Skeletal muscle cell (primary cell): ENCODE results near the gene SHMT1.
"Not testable (repeated sequence)": the region's sequence is repeated elsewhere in the genome, so short reads cannot be mapped to it uniquely, and the experiment has no call there.

Source experiments
- DNase-seq: peaks from one replicate; pipeline ENCODE4 v3.0.0-alpha.2; 2010; ENCODE audit warnings: low read depth
- H3K4me3 ChIP-seq: 2 replicates; pipeline ENCODE4 v1.5.1; 2011; ENCODE audit warnings: low read depth, mild to moderate bottlenecking, control low read depth, low read length, moderate library complexity

SHMT1 gene

DNA sequence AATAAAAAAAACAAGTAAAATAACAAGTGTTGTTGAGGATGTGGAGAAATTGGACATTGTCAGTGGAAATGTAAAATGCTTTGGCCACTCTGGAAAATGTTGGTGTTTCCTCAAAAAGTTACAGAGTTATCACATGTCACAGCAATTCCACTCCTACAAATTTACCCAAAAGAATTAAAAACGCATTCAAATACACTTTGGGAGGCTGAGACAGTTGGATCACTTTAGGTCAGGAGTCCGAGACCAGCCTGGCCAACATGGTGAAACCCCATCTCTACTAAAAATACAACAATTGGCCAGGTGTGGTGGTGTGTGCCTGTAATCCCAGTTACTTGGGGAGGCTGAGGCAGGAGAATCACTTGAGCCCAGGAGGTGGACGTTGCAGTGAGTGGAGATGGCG is 54.1 kb downstream of the SHMT1 start:
- no peak overlapping the region for H3K4me3 ChIP-seq
- DNase-seq: no peak

- H3K4me3 ChIP-seq, DNase-seq: not testable (repeated sequence)
These were observed 60.1 kb downstream of the SHMT1 start for GRCh38 chr17:18303206-18303605.

DNA sequence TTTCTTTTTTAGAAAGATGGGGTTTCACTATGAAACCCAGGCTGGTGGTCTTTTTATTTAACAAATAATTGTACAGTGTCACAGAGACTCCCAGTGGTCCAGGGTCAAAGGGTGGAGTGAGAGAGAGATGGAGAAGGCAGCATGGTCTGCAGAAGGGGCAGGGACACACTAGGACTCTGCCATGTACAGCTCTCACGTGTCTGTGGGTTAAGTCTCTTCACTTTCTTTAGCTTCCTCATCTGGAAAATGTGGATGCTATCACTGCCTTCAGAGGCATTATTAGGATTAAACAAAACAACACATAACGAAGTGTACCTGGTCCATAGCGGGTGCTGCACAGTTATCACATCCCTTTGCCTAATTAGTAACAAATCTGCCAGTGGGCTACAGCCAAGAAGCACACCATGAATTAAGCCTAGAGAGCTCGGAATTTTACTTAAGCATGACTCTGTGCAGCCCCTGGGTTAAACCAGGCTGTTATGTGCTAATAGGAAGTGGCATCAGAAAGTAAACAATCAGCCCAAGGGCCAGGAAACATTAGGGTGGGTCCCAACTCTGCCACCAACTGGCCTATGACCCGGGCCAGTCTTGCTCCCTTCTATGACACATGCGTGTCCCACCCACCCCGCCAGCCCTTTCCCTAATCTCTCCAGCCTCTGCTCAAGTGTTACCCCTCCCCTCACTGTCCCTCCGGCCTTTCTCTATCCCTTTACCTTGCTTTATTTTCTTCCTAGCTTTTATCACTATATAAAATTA is 62.4 kb downstream of the SHMT1 start:
- no peak overlapping the region for H3K4me3 ChIP-seq
- no peak for DNase-seq

GRCh38 chr17:18298061-18298460 is 65.3 kb downstream of the SHMT1 start:
- H3K4me3 ChIP-seq, DNase-seq: not testable (repeated sequence)

GRCh38 chr17:18291718-18292540 is 71.4 kb downstream of the SHMT1 start:
- no peak for DNase-seq
- no peak overlapping the region for H3K4me3 ChIP-seq

GRCh38 chr17:18285296-18285695 is 78.1 kb downstream of the SHMT1 start:
- no peak for DNase-seq
- no peak overlapping the region for H3K4me3 ChIP-seq

DNA sequence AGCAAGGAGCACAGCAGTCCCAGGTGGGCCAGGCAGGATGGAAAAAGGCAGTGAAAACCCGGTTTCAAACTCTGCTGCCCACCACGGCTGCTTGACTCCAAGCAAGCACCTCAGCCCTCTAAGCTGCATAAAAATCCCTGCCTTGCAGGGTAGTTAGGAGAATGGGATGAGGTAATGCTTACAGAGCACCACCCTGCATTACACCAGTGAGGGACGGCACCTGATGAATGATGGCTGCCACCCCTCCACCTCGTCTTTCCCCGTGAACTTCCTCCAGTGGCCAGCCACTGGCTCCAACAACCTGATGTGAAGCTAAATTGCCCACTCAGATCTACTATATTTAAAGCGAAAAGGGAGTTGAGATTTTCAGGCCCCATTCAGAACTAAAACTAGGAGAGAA is 81.6 kb downstream of the SHMT1 start:
- H3K4me3 ChIP-seq: no peak overlapping the region
- no peak for DNase-seq

DNA sequence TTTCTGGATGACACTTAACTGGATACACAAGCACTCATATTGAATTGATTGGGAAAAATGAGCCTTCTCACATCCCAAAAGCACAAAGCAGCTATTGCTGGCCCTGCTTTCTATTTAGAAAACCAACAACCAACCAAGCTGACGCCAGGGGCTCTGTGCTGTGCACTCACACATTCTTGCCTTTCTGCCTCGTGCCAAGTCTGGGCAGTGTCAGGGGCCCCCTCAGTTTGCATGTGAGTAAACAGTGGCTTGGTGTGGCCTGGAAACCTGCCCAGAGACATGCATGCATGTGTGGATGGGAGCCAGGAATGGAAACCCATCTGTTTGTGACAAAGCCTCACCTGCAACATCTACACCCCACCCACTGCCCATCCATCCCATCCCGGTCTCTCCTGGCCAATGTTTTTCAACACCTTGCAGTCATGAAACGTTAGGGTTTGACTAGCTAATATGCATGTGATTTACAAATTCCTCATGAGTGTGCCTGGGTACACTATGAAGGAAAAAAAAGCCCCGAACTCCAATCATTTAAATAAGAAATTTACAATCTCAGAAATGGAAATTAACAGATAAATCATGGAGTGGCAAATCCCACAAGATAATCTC is 82.5 kb downstream of the SHMT1 start:
- DNase-seq: no peak
- no peak overlapping the region for H3K4me3 ChIP-seq

DNA sequence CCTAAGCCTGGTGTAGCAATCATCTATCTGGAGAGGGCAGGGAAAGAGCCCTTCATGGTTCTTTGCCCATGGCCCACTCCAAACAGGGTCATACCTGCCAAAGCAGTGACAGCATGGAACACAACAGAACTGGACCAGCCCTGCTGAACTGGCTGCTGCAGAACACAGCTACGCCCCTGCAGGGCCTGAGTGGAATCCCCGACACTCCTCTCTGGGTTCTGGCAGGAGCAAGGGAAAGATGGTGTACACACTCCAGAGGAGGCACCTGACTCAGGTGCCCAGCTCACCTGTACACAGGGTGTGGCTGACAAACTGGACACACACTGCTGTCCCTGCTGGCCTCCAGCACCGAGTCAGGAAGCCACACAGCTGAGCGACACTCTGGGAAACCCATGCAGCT is 83.1 kb downstream of the SHMT1 start:
- H3K4me3 ChIP-seq: no peak overlapping the region
- DNase-seq: no peak

DNA sequence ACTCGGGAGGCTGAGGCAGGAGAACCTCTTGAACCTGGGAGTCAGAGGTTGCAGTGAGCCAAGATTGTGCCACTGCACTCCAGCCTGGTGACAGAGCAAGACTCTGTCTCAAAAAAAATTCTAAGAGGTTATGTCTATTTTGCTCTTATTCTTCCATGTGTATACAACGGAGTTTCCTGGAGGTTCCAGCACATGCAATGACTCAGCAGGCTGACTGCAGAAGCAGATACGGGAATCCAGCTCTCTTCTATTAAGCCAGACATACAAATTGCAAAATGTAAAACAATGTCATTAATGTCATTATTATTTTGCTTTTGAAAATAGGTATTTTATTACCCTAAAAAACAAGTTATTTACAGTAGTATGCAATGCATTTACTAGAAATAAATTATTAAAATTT is 84.5 kb downstream of the SHMT1 start:
- no peak for DNase-seq
- no peak overlapping the region for H3K4me3 ChIP-seq
